H9 (cell line): Measurements from ENCODE around the gene MITF. TPM values are rescaled to one million over a fixed set of nuclear protein-coding genes. Genes with fewer than 3 reads are reported as not detected.

Experiments
- DNase-seq: peaks from one replicate; pipeline ENCODE4 v3.0.0-alpha.2; 2017
- H2AFZ ChIP-seq: one replicate; pipeline ENCODE4 v1.6.1; 2013; ENCODE audit warnings: mild to moderate bottlenecking, low read length, control low read depth, moderate library complexity
- H2AK5ac ChIP-seq: 2 replicates; pipeline ENCODE4 v1.6.1; 2013; ENCODE audit warnings: low read length, control low read depth, mixed read lengths; ENCODE audit not compliant: insufficient read length
- H2BK120ac ChIP-seq: one replicate; pipeline ENCODE4 v1.6.1; 2013; ENCODE audit warnings: low read depth, mild to moderate bottlenecking, low read length, control low read depth, inconsistent platforms; ENCODE audit not compliant: poor library complexity, severe bottlenecking
- H2BK12ac ChIP-seq: 2 replicates; pipeline ENCODE4 v1.6.1; 2013; ENCODE audit warnings: low read length, control low read depth, mixed read lengths, low read depth; ENCODE audit not compliant: insufficient read length
- H2BK15ac ChIP-seq: 2 replicates; pipeline ENCODE4 v1.6.1; 2013; ENCODE audit warnings: low read depth, low read length, control low read depth
- H2BK20ac ChIP-seq: one replicate; pipeline ENCODE4 v1.6.1; 2013; ENCODE audit warnings: low read depth, mild to moderate bottlenecking, low read length, control low read depth, inconsistent platforms; ENCODE audit not compliant: poor library complexity, severe bottlenecking
- H2BK5ac ChIP-seq: 2 replicates; pipeline ENCODE4 v1.6.1; 2013; ENCODE audit warnings: low read length, control low read depth, mixed read lengths; ENCODE audit not compliant: insufficient read length
- H3K14ac ChIP-seq: 2 replicates; pipeline ENCODE4 v1.6.1; 2013; ENCODE audit warnings: low read length, control low read depth; ENCODE audit not compliant: insufficient read depth
- H3K18ac ChIP-seq: 2 replicates; pipeline ENCODE4 v1.6.1; 2013; ENCODE audit warnings: low read depth, mild to moderate bottlenecking, mixed read lengths, low read length, control low read depth; ENCODE audit not compliant: insufficient read length
- H3K23ac ChIP-seq: 2 replicates; pipeline ENCODE4 v1.6.1; 2013; ENCODE audit warnings: low read length, control low read depth, mixed read lengths, low read depth; ENCODE audit not compliant: insufficient read length
- H3K23me2 ChIP-seq: 2 replicates; pipeline ENCODE4 v1.6.1; 2013; ENCODE audit warnings: low read depth, mild to moderate bottlenecking, mixed read lengths, low read length, control low read depth; ENCODE audit not compliant: insufficient read length, poor library complexity, severe bottlenecking
- H3K27ac ChIP-seq: 2 replicates; pipeline ENCODE4 v1.5.1; 2013; ENCODE audit warnings: low read length, control low read depth, mixed read lengths, low read depth; ENCODE audit not compliant: insufficient read length
- H3K27me3 ChIP-seq: 2 replicates; pipeline ENCODE4 v1.6.1; 2013; ENCODE audit warnings: low read length, control low read depth, inconsistent platforms; ENCODE audit not compliant: insufficient read depth
- H3K4ac ChIP-seq: 2 replicates; pipeline ENCODE4 v1.6.1; 2013; ENCODE audit warnings: low read depth, mild to moderate bottlenecking, control low read depth, inconsistent platforms, low read length, moderate library complexity
- H3K4me1 ChIP-seq: 2 replicates; pipeline ENCODE4 v1.6.1; 2013; ENCODE audit warnings: low read length, control low read depth, inconsistent platforms; ENCODE audit not compliant: insufficient read depth
- H3K4me2 ChIP-seq: 2 replicates; pipeline ENCODE4 v1.6.1; 2013; ENCODE audit warnings: low read length, control low read depth, mixed read lengths; ENCODE audit not compliant: insufficient read length, insufficient read depth
- H3K56ac ChIP-seq: 2 replicates; pipeline ENCODE4 v1.6.1; 2013; ENCODE audit warnings: low read depth, mild to moderate bottlenecking, mixed read lengths, low read length, control low read depth; ENCODE audit not compliant: insufficient read length
- H3K79me1 ChIP-seq: 2 replicates; pipeline ENCODE4 v1.6.1; 2013; ENCODE audit warnings: low read depth, mild to moderate bottlenecking, moderate library complexity, low read length, control low read depth, inconsistent platforms; ENCODE audit not compliant: insufficient read depth, poor library complexity, severe bottlenecking
- H3K79me2 ChIP-seq: 2 replicates; pipeline ENCODE4 v1.6.1; 2013; ENCODE audit warnings: low read length, control low read depth, inconsistent platforms; ENCODE audit not compliant: insufficient read depth
- H3K9ac ChIP-seq: 2 replicates; pipeline ENCODE4 v1.6.1; 2013; ENCODE audit warnings: low read length, control low read depth, mixed read lengths; ENCODE audit not compliant: insufficient read length; ENCODE audit errors: extremely low read depth
- H3K9me3 ChIP-seq: one replicate; pipeline ENCODE4 v1.6.1; 2013; ENCODE audit warnings: low read depth, low read length, inconsistent platforms; ENCODE audit not compliant: control insufficient read depth
- H3T11ph ChIP-seq: one replicate; pipeline ENCODE4 v1.6.1; 2013; ENCODE audit warnings: mild to moderate bottlenecking, low read length, control low read depth, inconsistent platforms
- H4K20me1 ChIP-seq: one replicate; pipeline ENCODE4 v1.6.1; 2013; ENCODE audit not compliant: control insufficient read depth, insufficient read length, insufficient read depth
- H4K5ac ChIP-seq: 2 replicates; pipeline ENCODE4 v1.6.1; 2013; ENCODE audit warnings: low read depth, mild to moderate bottlenecking, mixed read lengths, low read length, control low read depth; ENCODE audit not compliant: insufficient read length
- H4K8ac ChIP-seq: replicated peaks from 2 replicates; pipeline ENCODE4 v1.6.1; 2013; ENCODE audit warnings: low read length, control low read depth, mixed read lengths, low read depth; ENCODE audit not compliant: insufficient read length
- H4K91ac ChIP-seq: 2 replicates; pipeline ENCODE4 v1.6.1; 2013; ENCODE audit warnings: low read depth, mild to moderate bottlenecking, moderate library complexity, mixed read lengths, low read length, control low read depth; ENCODE audit not compliant: insufficient read length
- H3K27ac Mint-ChIP-seq, 3 experiments: 2 replicates in 2 of 3; 3 replicates in 1 of 3; pipeline ENCODE4 v1.8.0; 2020 to 2021; ENCODE audit warnings: mixed read lengths in 3 of 3, mild to moderate bottlenecking in 1 of 3, moderate library complexity in 1 of 3
- H3K27me3 Mint-ChIP-seq: 2 replicates; pipeline ENCODE4 v1.8.0; 2021; ENCODE audit warnings: low read depth, mild to moderate bottlenecking, moderate library complexity, mixed read lengths
- H3K36me3 Mint-ChIP-seq, 3 experiments: 2 replicates in 2 of 3; 3 replicates in 1 of 3; pipeline ENCODE4 v1.8.0; 2020 to 2021; ENCODE audit warnings: low read depth in 3 of 3, mixed read lengths in 3 of 3; ENCODE audit not compliant: insufficient read depth in 1 of 3
- H3K4me1 Mint-ChIP-seq, 2 experiments: 2 replicates each; pipeline ENCODE4 v1.8.0; 2020; ENCODE audit warnings: mixed read lengths in 2 of 2
- H3K4me3 Mint-ChIP-seq, 2 experiments: 2 replicates in 1 of 2; 3 replicates in 1 of 2; pipeline ENCODE4 v1.8.0; 2020 to 2021; ENCODE audit warnings: mild to moderate bottlenecking in 2 of 2, mixed read lengths in 2 of 2, moderate library complexity in 1 of 2
- H3K9me3 Mint-ChIP-seq, 2 experiments: 2 replicates in 1 of 2; 3 replicates in 1 of 2; pipeline ENCODE4 v1.8.0; 2020; ENCODE audit warnings: mild to moderate bottlenecking in 2 of 2, mixed read lengths in 2 of 2, moderate library complexity in 1 of 2
- WGBS: extraction: QIAGEN DNeasy Blood & Tissue Kit; methylation state at CpG from one replicate; pipeline ENCODE4 v1.1.7; 2013; ENCODE audit warnings: missing lambda C conversion rate, low lambda C conversion rate, mixed read lengths; ENCODE audit not compliant: insufficient read length; ENCODE audit errors: extremely low coverage; 5-methylcytosine and 5-hydroxymethylcytosine counted together
- total RNA-seq: library from RNA; stranded (reverse); gene quantifications from 2 replicates; pipeline ENCODE4 v1.2.1, GENCODE V29; 2021
- TF ChIP-seq, protein P1 (sequence below): fragments of 200-600 bp; sonication (generic); conservative IDR thresholded peaks from 3 replicates; pipeline ENCODE4 v1.8.0; 2021; ENCODE audit warnings: antibody characterized with exemption, mild to moderate bottlenecking

The MITF gene
- total RNA-seq, 1 experiment from 2014 or later: 0.81 TPM

DNA sequence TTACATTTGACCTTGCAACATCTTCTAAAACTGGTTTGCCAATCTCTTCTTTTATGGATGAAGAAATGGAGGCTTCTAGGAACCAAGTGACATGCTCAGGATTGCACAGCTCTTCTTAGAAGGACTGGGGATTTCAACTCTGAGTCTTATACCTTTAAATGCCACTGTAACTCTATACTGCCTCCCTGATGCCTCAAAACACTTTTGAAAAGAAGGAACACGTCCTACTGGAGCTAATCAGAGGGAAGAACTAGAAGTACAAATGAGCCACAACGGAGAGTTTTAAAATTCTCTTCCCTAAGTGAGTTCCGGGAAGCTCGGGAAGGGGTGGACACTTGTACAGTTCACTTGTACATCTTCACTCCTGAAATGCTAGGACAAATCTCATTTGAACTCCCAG is 949 bp upstream of the MITF start:
- no peak overlapping the region for H3K14ac ChIP-seq
- peak overlapping the region; percentile 97 for H3K4me2 ChIP-seq
- Mint-ChIP-seq H3K27ac (no peak overlapping the region), H3K36me3 (no peaks in the 10 kb centered on the region), H3K27me3 (peaks cover 72% of the 10 kb centered on the region), H3K9me3 (no peaks in the 10 kb centered on the region; a peak in 1 of 5 replicates), H3K4me3 (peak overlapping the region; percentile 81), H3K4me1 (peaks cover 14% of the 10 kb centered on the region in 2 experiments)
- no peaks in the 10 kb centered on the region for H4K20me1 ChIP-seq
- no peak overlapping the region for H2AFZ ChIP-seq
- no peak overlapping the region for H3K9ac ChIP-seq
- H2AK5ac ChIP-seq: no peak overlapping the region
- H3K79me2 ChIP-seq: no peaks in the 10 kb centered on the region
- peaks cover 5% of the 10 kb centered on the region; the same call in 1 of the 2 replicates for H3K27me3 ChIP-seq
- H4K91ac ChIP-seq: no peak overlapping the region
- no CpG with 5 or more reads among the region's 4 CpGs for WGBS
- no peak overlapping the region for H3K23ac ChIP-seq
- no peak overlapping the region for H2BK12ac ChIP-seq
- peaks cover 7% of the 10 kb centered on the region for H3K23me2 ChIP-seq
- no peak overlapping the region for H3K56ac ChIP-seq
- TF ChIP-seq, protein P1, sequence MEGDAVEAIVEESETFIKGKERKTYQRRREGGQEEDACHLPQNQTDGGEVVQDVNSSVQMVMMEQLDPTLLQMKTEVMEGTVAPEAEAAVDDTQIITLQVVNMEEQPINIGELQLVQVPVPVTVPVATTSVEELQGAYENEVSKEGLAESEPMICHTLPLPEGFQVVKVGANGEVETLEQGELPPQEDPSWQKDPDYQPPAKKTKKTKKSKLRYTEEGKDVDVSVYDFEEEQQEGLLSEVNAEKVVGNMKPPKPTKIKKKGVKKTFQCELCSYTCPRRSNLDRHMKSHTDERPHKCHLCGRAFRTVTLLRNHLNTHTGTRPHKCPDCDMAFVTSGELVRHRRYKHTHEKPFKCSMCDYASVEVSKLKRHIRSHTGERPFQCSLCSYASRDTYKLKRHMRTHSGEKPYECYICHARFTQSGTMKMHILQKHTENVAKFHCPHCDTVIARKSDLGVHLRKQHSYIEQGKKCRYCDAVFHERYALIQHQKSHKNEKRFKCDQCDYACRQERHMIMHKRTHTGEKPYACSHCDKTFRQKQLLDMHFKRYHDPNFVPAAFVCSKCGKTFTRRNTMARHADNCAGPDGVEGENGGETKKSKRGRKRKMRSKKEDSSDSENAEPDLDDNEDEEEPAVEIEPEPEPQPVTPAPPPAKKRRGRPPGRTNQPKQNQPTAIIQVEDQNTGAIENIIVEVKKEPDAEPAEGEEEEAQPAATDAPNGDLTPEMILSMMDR: no peak
- H3K4ac ChIP-seq: no peak overlapping the region
- H3K9me3 ChIP-seq: no peaks in the 10 kb centered on the region
- H3K18ac ChIP-seq: no peak overlapping the region
- no peaks in the 10 kb centered on the region for H3K4me1 ChIP-seq
- H3K79me1 ChIP-seq: no peaks in the 10 kb centered on the region
- H4K5ac ChIP-seq: no peak overlapping the region
- H2BK20ac ChIP-seq: no peak overlapping the region
- no peak overlapping the region for H3T11ph ChIP-seq
- H4K8ac ChIP-seq: no peak overlapping the region
- no peak for DNase-seq
- no peak overlapping the region for H2BK120ac ChIP-seq
- H3K27ac ChIP-seq: no peak overlapping the region
- no peak overlapping the region for H2BK15ac ChIP-seq
- no peak overlapping the region for H2BK5ac ChIP-seq
